Activated CD4-positive, CD25-positive, alpha-beta regulatory T cell treated with anti-CD3 and anti-CD28 coated beads, Interleukin-2, amount 50 U/mL, for 72 hours (primary cell): ENCODE results near the gene PLCD1.

ENCODE experiments used
- DNase-seq: peaks from one replicate; pipeline ENCODE4 v3.0.0; 2021

The PLCD1 gene

GRCh38 chr3:37957539-37957936 lies 71.9 kb downstream of the PLCD1 start:
- DNase-seq: no peak
